Ecto neural progenitor cell (in vitro differentiated cells): Measurements from ENCODE around the gene RERE.
"Not testable (repeated sequence)": the region's sequence is repeated elsewhere in the genome, so short reads cannot be mapped to it uniquely, and the experiment has no call there.

ENCODE experiments used
- DNase-seq: peaks from one replicate; pipeline ENCODE4 v3.0.0-alpha.2; 2018; ENCODE audit warnings: low spot score

RERE gene

GRCh38 chr1:8602471-8603219 is 214.8 kb downstream of the RERE start:
- no peak for DNase-seq

GRCh38 chr1:8600336-8600735 is 217.1 kb downstream of the RERE start:
- no peak for DNase-seq

DNA sequence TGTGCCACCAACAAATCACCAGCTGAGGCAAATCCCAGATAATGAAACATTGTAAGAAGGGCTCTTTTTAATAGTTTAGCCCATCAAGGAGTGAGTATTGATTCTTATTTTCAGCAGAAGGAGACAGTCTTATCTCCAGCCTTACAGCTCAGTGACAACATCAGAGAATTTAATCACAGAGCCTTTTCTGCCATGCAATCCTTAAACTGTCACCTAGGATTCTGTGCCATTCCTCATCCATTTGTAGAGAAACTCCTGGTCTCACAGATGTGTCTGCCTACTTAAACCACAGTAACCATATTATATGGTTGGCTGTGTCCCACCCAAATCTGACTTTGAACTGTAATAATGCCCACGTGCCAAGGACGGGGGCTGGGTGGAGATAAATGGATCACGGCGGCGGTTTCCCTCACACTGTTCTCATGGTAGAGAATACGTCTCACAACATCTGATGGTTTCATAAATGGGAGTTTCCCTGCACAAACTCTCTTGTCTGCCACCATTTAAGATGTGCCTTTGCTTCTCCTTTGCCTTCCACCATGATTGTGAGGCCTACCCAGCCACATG is 217.7 kb downstream of the RERE start:
- no peak for DNase-seq

DNA sequence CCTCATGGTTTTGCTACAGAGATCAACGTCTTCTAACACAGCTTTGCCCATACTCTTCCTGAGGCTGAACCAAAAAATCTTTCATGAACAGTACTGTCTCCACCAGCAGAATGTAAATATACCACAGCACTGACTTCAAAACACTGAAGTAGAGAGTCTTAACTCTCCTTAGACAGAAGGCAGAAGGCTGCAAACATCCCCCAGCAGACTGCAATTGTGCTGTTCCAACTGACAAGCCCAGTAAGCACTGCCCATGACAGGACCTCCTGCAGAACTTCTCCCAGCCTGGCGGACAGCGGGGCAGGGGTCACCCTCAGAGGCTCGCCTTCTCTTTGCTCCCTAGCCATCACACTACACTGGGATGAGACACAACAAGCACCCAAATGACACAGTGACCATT is 218.7 kb downstream of the RERE start:
- DNase-seq, result no peak

DNA sequence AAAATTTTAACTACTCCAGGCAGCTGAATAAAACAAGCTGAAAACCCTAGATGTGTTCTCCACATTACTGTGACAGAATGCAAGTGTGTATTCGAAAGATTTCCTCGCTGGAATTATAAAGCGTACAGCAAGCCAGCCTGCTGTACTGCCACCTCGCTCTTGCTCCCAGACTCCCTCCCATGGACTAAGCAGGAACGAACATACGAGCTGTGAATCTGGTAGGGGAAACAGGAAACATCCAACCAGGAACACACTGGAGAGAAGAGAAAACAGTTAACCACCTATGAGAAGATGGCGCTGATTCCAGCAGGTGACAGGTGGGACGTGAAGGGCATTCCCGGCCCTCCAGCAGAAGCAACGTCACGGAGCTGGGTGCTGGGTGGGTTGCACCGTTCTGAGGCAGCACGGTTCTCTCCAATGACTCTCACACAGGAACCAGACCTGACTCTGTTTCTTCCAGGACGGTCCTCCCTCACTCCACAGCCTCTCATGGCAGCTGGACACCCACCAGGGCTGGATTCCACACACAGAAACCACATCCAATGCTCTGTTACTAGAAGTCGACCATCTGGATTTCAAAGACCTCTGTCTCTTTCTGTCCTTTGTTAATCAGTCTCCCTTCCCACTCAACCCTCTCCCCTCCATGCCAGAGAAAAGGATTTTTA is 219.2 kb downstream of the RERE start:
- no peak for DNase-seq

DNA sequence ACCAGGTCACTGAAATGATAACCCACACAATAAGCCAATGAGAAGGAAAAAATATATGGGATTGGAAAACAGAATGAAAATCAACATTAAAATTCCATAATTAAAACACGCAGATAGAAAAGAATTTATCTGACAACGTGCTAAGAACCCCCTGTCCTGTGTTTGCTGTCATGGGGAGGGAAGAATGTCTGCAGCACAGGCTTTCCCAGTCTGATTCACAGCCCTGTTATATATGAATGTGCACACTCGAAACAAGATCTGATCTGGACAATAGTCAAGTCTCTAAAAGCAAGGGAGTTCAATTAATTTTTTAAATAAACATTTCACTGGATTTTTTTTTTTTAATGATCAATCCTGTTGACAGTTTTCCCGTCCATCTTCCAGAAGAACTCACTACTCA is 220.0 kb downstream of the RERE start:
- no peak for DNase-seq

DNA sequence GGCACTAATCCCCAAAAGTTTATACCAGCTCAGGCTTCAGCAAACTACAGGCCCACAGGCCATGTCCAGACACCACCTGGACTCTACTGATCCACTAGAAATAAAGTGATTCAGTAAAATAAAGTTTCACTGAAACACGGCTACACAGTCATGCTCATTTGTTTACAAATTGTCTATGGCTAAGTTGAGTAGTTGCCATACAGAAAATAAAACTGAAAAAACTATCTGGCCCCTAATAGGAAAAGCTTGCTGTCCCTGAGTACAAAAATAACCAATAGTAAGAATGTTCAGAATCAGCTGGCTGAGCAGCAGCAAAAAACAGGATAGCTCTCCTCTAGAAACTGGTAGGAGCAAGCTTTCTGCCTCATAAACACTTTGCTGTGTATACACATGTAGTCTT is 221.5 kb downstream of the RERE start:
- DNase-seq, result no peak

DNA sequence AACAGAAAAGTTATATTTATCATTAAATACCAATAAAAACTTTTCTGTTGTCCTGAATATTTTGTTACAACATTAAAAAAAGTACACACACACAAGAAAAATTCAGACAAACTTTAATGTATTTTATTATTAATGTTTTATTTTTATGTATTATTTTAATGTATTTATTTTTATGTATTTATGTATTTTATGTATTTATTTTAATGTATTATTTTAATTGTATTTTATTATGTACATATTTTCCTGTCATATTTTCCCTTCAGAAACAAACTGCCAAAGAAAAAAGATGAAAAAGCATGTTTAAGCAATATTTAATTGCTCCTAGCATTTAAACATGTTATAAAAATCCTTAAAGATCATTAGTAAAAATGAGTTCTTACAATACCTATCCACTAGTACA is 222.1 kb downstream of the RERE start:
- DNase-seq, result no peak

DNA sequence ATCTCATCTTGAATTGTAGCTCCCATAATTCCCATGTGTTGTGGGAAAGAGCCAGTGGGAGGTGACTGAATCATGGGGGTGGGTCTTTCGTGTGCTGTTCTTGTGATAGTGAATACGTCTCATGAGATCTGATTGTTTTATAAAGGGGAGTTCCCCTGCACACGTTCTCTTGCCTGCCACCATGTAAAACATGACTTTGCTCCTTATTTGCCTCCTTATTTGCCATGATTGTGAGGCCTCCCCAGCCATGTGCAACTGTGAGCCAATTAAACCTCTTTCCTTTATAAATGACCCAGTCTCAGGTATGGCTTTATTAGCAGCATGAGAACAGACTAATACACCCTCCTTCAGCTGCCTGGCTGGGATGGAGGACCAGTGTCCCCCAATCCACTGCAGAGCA is 224.1 kb downstream of the RERE start:
- not testable (repeated sequence) for DNase-seq

DNA sequence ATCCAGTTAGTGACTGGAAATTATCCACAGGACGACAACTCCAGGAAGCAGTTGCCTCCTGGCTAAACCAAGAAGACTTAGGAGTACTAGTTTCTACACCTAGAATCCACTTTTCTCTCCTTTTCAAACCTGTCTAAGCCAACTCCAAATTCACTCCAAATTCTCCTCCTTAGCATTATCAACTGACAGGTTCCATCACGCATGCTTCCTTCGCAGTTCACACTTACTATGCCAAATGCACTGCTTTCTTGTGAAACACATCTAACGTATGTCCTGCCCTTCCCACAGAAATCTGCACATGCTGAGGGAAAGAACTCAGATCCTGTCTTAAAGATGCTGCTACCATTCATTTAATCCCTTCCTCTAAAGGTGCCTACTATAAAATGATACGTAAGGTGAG is 225.9 kb downstream of the RERE start:
- no peak for DNase-seq

DNA sequence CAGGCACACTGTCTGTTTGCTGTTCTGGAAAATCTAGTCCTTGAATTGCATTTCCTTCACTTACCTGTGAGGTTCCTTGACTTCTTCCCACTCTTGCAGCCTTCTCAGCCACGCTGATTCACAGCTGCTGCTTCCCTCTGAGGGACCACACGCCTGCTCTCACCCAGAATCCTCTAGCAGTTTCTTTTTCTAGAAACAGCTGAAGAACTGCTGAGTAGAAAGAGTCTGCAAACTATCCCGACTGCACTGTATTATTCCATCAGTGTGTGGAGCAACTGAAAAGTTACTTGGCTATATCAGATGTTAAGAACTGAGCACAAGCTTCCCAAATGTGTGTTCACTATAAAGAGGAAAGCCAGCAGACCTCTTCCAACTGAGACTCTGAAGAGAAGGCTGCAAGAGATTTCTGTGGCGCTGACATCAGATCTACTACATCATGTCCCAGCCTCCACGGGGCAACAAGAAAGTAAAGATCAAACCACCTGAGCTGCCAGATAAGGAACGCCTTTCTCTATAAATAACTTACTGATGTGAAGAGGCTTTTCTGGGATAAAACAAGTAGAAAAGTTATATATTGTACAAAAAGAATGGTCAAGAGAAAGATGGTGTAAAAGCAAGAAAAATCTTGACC is 226.6 kb downstream of the RERE start:
- DNase-seq, result no peak

GRCh38 chr1:8589571-8589970 is 227.9 kb downstream of the RERE start:
- DNase-seq, result no peak

DNA sequence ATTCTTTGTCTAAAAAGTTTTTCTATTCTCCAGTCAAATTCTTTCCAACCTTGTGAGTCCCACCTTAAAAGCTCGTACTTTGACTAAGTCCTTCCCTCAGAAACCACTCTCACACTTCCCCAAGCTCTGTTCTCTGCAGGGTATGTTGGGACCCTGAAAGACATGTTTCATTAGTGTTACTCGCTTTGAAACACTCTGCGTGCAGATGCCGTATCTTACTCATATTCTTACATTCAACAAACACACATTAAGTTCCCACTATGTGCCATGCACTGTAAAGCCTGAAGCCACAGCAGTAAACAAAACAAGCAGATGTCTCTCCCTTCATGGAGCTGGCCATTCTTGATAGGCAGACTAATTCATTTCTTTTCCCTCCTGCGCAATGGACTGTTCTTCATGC is 229.7 kb downstream of the RERE start:
- no peak for DNase-seq

DNA sequence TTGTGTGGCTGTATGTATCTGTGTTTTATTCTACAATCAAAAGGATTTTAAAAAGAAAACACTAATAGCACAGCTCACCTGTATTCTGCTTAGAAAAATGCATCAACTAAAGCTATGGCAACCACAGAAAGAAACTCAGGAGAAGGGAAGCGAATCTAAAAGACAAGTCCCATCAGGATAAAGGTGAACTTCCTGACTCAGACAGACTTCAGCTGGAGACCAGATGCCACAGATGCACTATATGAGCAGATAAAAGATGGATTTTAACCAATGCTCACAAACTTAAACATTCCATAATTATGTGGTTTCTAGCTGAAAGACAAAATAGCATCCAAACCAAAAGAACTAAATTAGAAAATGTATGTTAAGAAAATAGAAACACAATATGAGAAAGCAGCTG is 231.0 kb downstream of the RERE start:
- DNase-seq, result no peak

DNA sequence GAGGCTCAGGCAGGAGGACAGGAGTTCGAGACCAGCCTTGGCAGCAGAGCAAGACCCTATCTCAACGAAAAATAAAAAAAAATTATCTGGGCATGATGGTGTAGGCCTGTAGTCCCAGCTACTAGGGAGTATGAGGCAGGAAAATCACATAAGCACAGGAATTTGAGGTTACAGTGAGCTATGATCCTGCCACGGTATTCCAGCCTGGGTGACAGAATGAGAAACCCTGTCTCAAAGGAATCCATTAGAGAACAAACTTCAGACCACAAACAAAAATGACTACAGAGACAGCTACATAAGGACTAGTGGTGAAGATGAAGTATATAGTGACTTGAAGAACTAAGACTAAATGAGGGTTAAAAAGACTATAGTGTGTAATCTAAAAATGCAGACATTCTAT is 233.1 kb downstream of the RERE start:
- DNase-seq, result no peak

DNA sequence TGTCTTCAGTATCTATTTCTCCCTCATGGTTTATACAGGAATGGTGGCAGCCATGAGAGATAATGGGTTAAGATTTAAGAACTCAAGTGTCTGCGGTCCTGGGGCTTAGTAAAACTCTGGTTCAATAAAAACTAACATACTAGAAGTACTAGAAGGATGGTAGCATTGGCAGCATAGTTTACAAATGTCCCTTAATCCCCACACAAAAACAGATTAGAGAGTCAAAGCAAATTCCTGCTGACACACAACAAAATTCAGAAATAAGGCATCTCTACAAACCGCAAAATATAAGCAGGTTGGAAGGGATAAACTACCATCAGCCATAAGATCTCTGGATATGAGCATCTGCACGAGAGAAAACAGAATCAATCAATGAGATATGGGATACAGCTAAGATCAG is 234.4 kb downstream of the RERE start:
- DNase-seq, result no peak

- no peak for DNase-seq
These were observed 236.9 kb downstream of the RERE start for GRCh38 chr1:8580566-8580965.

DNA sequence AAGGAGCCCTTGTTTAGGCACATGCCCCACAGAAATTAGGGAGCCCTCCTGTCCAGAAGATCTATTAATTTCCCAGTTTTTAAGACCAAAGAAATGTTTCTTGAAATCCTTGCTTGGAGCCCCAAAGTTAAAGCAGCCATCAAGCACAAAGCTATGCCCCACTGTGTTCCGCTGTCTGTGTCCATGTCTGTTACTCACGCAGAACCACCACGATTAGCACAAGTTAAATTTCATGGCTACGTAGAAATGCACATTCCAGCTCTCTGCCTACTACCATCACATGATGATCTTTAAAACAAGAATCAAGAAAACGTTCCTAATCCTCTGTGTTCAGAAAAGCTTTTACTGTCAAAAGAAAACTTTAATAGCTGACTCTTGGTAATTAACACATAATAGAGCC is 238.5 kb downstream of the RERE start:
- DNase-seq, result no peak

GRCh38 chr1:8578132-8578877 is 239.1 kb downstream of the RERE start:
- DNase-seq, result no peak

GRCh38 chr1:8574985-8575384 is 242.5 kb downstream of the RERE start:
- no peak for DNase-seq

DNA sequence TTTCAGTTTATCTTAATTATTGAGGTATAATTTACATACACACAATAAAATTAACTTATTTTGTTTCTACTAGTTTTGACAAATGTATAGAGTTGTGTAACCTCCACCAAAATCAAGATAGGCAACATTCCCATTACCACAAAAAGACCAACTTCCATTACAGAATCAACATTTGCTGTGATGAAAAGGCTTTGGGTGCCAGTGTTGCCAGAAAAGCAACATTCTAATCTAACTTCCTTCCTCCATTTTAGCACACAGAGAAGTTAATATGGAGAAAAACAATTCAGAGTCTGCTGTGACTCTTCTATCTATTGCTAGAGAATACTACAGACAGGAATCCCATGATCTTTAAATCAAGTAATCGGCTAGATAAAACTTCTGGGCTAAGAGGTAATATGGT is 245.3 kb downstream of the RERE start:
- DNase-seq, result no peak

GRCh38 chr1:8571200-8571984 is 246.0 kb downstream of the RERE start:
- no peak for DNase-seq
